GM21515 (cell line): ENCODE results near the gene HOXC13.

ENCODE experiments used
- ATAC-seq: cut with Tn5 transposase; IDR thresholded peaks from one replicate; pipeline ENCODE4 v1.9.1; 2021; ENCODE audit not compliant: unreplicated experiment

The HOXC13 gene

GRCh38 chr12:53938326-53939140 lies at the start of gene HOXC13:
HOXC13 (plus strand) TSS chr12:53938831; CDS start chr12:53938907, 76 bp downstream.
- no peak for ATAC-seq

DNA sequence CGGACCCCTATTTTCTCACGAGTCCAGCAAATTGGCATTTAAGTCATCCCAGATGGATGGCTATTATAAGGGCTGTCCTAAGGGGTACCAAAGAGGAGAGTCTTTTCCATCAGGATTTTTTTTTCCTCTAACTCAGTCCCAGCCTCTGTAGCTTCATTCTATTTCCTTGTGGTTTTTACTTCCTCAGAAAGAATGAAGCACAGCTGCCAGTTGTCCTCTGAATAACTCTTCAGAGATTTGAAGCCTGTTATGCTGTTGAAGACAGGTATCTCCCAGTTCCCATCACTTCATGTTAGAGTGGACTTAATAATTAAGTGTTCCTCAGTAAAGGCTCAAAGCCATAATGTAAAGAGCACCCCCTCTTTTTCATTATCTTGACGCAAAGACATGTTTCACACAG lies 48.5 kb upstream of the HOXC13 start:
- ATAC-seq, result no peak

DNA sequence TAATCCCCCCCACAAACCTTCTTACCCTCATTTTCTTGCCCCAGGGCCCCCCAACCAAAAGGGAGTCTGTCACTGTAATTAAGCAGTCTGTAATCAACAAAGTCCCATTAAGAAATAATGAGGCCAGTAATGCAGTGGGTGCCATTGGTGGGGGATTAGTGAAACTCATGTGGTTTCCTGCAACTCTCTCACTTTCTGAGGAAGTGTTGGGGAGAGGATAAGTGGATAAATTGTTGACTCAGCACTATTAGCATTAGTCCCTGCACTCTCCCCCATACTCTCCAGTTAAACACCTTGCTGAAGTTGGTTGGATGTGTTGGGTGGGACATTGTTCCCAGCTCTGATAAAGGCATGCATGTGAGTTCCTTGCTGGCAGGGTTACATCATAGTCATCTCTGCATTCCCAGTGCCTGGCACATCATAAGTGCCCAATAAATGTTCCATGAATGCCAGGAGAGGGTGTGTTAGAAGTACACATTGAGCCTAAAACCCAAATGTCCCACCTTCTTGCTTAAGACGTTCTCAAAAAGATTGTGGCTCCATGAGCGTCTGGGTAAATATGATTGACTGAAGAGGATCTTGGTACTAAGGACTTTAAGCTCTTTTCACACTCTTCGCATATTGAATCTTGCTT lies 45.8 kb upstream of the HOXC13 start:
- ATAC-seq, result no peak

- ATAC-seq, result no peak
These were observed 39.4 kb upstream of the HOXC13 start for GRCh38 chr12:53899230-53899629.

- ATAC-seq, result no peak
These were observed 31.5 kb upstream of the HOXC13 start for GRCh38 chr12:53907103-53907502.

GRCh38 chr12:53916788-53917655 lies 21.6 kb upstream of the HOXC13 start:
- no peak for ATAC-seq

- no peak for ATAC-seq
These were observed 13.9 kb upstream of the HOXC13 start for GRCh38 chr12:53924521-53925405.

DNA sequence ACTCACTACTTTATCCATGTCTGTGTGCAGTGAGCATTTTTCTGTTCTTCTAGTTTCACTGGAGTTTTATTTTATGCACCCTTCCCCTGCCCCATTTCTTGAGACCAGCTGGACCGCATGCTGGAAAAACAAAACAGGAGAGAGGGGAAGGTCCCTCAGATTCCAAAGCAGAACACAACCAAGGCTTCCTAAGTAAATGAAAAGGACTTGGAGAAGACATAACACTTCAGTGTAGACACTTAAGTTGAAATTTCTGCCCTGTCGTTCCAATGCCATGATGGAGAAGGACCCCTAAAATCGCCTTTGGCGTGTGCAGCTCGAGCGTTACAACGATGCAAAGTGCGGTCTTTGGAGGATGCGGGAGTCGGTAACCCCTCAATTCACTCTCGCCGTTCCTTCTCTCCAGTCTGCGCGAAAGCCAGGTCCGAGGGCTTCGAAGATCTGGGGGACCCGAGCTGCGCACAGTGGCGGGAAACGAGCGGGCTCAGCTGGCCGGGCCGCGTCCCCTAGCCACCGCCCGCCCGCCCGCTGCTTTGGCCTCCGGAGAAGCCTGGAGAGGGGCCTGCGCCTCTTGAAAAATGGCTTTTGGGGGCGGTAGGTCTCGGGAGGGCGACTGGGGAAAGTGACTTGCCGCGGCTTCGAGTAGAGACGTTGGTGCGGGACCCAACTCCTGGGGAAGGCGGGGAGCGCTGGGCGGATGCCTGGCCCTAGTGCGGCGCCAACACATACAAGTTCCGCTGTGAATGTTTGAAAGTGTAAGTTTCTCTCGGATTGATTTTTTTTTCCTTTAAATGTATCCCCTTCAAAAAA lies 11.2 kb upstream of the HOXC13 start:
- ATAC-seq, result no peak

- no peak for ATAC-seq
These were observed 10.4 kb upstream of the HOXC13 start for GRCh38 chr12:53928054-53928835.

- no peak for ATAC-seq
These were observed 9.1 kb upstream of the HOXC13 start for GRCh38 chr12:53929527-53929926.

DNA sequence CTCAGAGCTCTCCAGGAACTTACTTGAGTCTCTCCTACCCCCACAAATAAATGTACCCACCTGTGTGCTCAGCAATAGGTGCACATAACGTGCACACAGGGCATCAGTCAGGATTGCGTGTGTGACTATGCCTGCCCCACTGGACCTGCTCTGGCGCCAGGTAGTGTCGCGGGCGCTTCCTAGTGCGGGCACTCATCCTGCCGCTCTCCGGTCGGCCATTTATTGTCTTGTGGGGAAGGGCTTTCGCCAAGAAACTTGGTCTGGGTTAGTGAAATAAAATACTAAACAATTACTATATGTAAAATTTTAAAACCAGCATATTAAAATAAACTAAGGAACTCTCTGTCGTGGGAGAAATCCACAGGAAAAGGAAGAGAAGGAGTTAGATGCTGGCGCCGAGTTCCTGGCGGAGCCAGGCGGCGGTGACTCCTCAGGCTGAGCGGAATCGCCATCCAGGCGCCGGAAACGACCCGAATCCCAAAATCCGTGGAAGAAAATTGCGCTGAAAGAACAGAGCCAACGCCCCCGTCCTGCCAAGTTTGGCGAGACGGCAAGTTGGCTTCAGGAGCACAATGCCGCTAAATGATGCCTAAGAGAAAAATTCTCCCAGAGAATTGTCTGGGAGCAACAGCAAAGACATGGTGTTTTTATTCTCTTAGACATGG lies 7.9 kb upstream of the HOXC13 start:
- no peak for ATAC-seq

- ATAC-seq, result no peak
These were observed 6.6 kb upstream of the HOXC13 start for GRCh38 chr12:53931844-53932581.

DNA sequence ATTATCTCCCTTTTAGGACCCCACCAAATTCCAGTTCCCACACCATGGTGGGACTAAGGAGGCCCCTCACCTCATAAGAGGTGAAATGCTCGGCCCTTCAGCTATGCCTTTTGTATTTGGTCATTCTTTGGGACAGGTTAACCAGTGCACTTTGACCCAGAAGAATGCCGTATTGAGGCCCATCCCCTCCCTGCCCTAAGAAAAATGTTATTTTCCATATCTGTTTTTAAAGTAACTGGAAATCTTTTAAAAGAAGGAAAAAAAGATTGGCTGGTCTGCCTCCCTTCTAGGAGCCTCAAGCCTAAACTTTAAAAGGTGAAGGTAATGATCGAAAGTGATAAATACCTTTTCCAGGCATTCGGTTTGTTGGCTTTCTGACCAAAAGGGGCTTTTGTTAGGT lies 5.7 kb upstream of the HOXC13 start:
- no peak for ATAC-seq

GRCh38 chr12:53935383-53936341 lies 3.0 kb upstream of the HOXC13 start:
- ATAC-seq, result no peak

GRCh38 chr12:53937099-53937498 lies 1.5 kb upstream of the HOXC13 start:
- ATAC-seq, result no peak

DNA sequence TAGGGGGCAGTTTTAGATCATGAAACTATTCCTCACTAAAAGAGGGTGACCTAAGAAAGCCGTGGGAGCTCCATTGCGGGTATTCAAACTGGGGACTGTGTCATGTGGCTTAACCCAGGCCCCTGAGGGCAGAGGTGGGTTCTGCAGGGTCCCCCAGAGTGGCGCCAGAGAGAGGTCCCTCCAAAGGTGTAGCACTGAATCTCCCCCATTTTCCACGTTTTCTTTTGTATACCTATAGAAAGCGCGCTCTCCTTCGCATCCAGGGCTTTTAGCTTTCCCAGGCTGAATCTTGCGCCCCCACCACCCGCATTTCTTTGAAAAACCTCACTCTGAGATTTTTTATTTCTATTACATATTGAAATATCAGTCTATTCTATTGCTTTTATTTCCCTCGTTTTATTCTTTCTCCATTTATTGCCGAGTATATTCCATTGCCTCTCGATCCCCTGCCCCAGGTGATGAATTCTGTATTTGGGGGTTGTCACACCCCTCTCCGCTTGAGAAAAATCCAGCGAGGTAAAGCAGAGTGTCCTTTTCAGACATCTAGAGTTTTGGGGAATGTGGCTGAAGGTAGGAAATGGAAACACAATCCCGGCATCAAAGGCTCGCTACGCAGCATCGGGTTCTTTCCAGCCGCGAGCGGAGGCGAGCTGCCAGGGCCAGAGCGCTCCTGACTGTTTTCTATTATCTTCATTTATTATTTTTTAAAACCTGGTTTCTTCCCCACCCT lies 870 bp upstream of the HOXC13 start:
- no peak for ATAC-seq
